Mucosa of descending colon (tissue), 3 donors: ENCODE measurements around the gene CHST1. TPM values are rescaled to one million over a fixed set of nuclear protein-coding genes. Genes with fewer than 3 reads are reported as not detected.

Source experiments
- ATAC-seq: fragments of 200-7000 bp; cut with Tn5 transposase; one replicate; pipeline ENCODE4 v1.9.1; 2020; ENCODE audit warnings: mild to moderate bottlenecking, moderate library complexity
- DNase-seq, 3 donors: peaks; one replicate each; pipeline ENCODE4 v3.0.0-alpha.2; 2020
- H3K36me3 ChIP-seq: fragments of 200-600 bp; one replicate; pipeline ENCODE4 v1.8.0; 2021; ENCODE audit warnings: low read depth, mild to moderate bottlenecking
- H3K4me1 ChIP-seq: fragments of 200-600 bp; one replicate; pipeline ENCODE4 v1.8.0; 2021; ENCODE audit warnings: low read depth, mild to moderate bottlenecking
- H3K4me3 ChIP-seq: fragments of 200-600 bp; one replicate; pipeline ENCODE4 v1.8.0; 2021; ENCODE audit warnings: mild to moderate bottlenecking
- H3K9me3 ChIP-seq: fragments of 200-600 bp; one replicate; pipeline ENCODE4 v1.8.0; 2021; ENCODE audit warnings: mild to moderate bottlenecking
- intact Hi-C, 2 donors: fragments of 100-400 bp; cut with DNase I in 1 of 2; cut with micrococcal nuclease in 1 of 2; formaldehyde crosslinking; loops; one replicate each; pipeline versions ENCODE4 v1.11.0 to v1.11.1; 2022; cut with DNase I, micrococcal nuclease
- total RNA-seq, 3 donors: library from RNA; stranded (reverse); fragmentation: NEBNext Ultra II Directional in 2 of 3; extraction: Animal tissue kit (Norgen Biotek cat#: 25700) in 2 of 3; gene quantifications; one replicate each; pipeline versions ENCODE4 v1.2.1 to v1.2.4, GENCODE V29; 2021 to 2023
- TF ChIP-seq, protein P1 (sequence below): fragments of 200-600 bp; IDR thresholded peaks from one replicate; pipeline ENCODE4 v1.8.0; 2022; ENCODE audit warnings: antibody characterized with exemption, mild to moderate bottlenecking
- donor health status: DM: no; HTN: no; CAD: no; lungs with moderate emphysema.
- donor health status: DM: no; HTN: no; CAD: no.
- donor health status: DM: no; HTN: yes; CAD: no.

Gene CHST1
- total RNA-seq, 3 donors from 2014 or later = 0.58 to 2.8 (median 1.4) TPM

DNA sequence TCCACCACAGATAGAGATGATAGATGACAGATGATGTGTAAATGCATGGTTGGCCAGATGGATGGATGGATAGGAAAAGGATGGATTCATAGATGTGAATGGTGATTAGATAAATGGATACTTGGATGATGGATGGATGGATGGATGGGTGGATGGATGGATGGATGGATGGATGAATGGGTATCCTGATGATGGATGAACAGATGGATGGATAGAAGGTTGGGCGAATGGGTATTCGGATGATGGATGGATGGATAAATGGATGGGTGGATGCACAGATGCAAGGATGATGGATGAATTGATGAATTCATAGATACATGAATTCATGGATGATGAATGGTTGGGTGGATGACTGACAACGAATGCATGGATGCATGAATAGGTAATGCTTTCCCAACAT lies 56.1 kb downstream of the CHST1 start:
- intact Hi-C loops = no loop called here
- no peak overlapping the region for H3K4me3 ChIP-seq
- H3K36me3 ChIP-seq = no peaks in the 10 kb centered on the region
- TF ChIP-seq, protein P1, sequence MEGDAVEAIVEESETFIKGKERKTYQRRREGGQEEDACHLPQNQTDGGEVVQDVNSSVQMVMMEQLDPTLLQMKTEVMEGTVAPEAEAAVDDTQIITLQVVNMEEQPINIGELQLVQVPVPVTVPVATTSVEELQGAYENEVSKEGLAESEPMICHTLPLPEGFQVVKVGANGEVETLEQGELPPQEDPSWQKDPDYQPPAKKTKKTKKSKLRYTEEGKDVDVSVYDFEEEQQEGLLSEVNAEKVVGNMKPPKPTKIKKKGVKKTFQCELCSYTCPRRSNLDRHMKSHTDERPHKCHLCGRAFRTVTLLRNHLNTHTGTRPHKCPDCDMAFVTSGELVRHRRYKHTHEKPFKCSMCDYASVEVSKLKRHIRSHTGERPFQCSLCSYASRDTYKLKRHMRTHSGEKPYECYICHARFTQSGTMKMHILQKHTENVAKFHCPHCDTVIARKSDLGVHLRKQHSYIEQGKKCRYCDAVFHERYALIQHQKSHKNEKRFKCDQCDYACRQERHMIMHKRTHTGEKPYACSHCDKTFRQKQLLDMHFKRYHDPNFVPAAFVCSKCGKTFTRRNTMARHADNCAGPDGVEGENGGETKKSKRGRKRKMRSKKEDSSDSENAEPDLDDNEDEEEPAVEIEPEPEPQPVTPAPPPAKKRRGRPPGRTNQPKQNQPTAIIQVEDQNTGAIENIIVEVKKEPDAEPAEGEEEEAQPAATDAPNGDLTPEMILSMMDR = no peak
- no peaks in the 10 kb centered on the region for H3K9me3 ChIP-seq
- H3K4me1 ChIP-seq = no peaks in the 10 kb centered on the region
- DNase-seq = no peak
- ATAC-seq = no peak

DNA sequence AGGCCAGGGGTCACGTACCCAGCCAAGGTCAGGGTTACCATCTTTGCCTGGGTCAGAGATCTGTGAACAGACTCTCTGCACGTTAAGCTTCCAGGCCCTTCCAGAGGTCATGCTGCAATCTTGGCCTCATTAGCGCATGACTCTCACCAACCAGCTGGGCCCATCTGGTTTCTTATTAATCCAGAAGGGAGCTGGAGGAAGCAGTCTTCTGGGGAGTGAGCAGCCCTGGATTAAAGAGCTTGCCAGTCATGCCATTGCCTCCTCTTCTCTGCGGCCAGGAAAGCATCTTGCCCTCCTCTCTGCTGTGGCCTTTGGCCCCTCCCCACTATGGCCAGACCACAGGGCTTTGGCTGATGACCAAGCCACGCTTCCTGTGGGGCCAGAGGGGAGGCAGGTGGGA lies 57.4 kb downstream of the CHST1 start:
- ATAC-seq (peak; percentile 23), DNase-seq (peak in 1 of 3 donors; percentile 43)
- no peaks in the 10 kb centered on the region for H3K36me3 ChIP-seq
- no peaks in the 10 kb centered on the region for H3K4me1 ChIP-seq
- TF ChIP-seq, protein P1 = no peak
- intact Hi-C loops = no loop called here
- no peak overlapping the region for H3K4me3 ChIP-seq
- H3K9me3 ChIP-seq = no peaks in the 10 kb centered on the region

DNA sequence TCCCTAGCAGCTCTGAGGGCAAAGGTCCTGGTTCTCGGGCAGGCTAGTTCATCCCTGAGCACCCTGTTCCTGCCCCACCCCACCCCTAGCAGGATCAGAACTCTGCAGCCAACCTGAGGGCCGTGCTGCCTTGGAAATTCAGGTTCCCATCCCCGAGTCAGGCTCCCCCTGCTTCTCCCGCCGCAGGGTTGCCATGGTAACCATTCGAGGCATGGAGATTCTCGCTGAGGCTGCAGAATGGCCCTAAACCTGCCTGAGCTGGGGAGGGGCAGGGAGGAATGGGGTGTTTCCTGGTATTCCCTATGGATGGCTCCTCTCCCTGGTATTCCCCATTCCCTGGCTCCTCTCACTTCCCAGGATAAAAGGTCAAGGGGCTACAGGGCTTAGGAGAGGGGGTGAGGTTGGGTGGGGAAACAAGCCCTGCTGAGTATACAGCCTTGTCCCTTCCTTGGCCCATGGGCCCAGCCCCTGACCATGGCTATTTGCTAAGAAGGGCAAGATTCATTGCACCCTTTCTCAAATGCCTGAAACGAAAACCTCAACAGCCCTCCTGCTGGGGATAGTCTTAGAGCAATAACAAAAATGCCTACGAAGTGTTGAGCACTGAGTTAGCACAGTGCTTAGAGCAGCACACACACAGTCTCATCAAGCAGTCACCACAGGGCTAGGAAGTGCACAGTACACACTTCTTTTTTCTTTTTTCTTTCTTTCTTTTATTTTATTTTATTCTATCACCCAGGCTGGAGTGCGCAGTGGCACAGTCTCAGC lies 58.7 kb downstream of the CHST1 start:
- Histone ChIP-seq H3K36me3 (no peaks in the 10 kb centered on the region), H3K4me1 (no peaks in the 10 kb centered on the region), H3K9me3 (no peaks in the 10 kb centered on the region), H3K4me3 (no peak overlapping the region)
- DNase-seq (no peak), ATAC-seq (no peak)
- TF ChIP-seq, protein P1 = no peak
- intact Hi-C loops = no loop called here

DNA sequence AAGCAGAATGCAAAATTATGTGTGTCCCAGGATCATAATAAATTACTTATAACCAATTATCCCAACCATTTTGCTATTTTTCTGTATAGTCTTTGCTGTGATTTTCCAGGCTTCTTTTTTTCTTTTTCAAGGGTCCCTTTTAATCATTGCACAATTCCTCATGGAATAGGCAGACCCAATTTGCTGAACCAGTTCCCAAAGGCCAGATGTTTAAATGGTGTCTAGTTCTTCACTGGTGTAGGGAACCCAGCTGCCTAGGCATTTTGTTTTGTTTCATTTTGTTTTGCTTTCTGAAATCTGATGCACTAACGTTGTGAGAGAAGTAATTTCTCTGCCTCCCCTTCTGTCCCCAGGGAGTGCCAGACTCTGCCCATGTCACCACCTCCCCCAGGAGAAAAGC lies 60.4 kb downstream of the CHST1 start:
- ATAC-seq (no peak), DNase-seq (no peak)
- H3K9me3 ChIP-seq = no peaks in the 10 kb centered on the region
- TF ChIP-seq, protein P1 = no peak
- H3K4me1 ChIP-seq = no peaks in the 10 kb centered on the region
- H3K4me3 ChIP-seq = no peak overlapping the region
- intact Hi-C loops = no loop called here
- H3K36me3 ChIP-seq = no peaks in the 10 kb centered on the region

DNA sequence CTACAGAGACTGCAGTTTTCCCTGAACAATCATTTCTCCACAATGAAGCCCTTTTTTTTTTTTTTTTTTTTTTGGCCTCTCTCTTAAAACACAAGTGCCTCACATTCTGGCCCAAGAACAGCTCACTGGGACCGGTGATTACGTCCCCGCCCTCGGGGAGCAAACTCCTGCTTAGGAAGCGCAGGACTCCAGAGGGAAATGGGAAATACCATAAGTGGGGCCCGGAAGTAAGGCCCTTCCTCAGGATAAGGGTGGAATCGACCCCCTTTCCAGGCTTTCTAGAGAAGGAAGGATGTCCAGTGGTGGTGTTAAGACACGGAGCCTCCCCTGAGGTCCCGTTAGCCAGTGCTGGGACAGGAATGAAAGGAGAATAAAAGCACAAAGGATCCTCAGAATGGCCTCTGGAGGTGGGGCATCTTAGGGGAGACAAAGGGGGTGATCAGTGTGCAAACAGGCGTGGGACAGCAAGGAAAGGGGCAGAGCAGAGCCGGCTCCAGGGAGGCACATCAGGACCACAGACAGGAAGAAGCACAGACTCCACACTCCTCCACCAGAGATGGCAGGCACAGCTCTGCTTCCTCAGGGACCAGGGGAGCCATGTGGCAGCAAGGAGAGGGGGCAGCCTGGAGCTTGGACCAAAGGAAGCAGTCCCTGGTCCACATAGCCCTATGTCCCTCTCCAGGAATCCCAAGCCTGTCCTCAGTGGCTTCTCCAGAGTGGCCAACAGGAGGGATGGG lies 61.3 kb downstream of the CHST1 start:
- TF ChIP-seq, protein P1 = no peak
- Histone ChIP-seq H3K9me3 (no peaks in the 10 kb centered on the region), H3K4me1 (no peaks in the 10 kb centered on the region), H3K4me3 (no peak overlapping the region), H3K36me3 (no peaks in the 10 kb centered on the region)
- no peak for DNase-seq
- ATAC-seq = no peak
- intact Hi-C loops = no loop called here
